Neutrophil (primary cell): Measurements from ENCODE around the gene PTGES3L.

ENCODE experiments used
- H3K27ac ChIP-seq: fragments of 200-600 bp; sonication (generic); 2 replicates; pipeline ENCODE4 v1.5.1; 2016; ENCODE audit warnings: mild to moderate bottlenecking, moderate library complexity
- H3K27me3 ChIP-seq: fragments of 200-600 bp; sonication (generic); 2 replicates; pipeline ENCODE4 v1.6.0; 2016; ENCODE audit warnings: mild to moderate bottlenecking
- H3K36me3 ChIP-seq: fragments of 200-600 bp; sonication (generic); 2 replicates; pipeline ENCODE4 v1.5.1; 2017
- H3K4me1 ChIP-seq, 2 experiments: fragments of 200-600 bp in 1 of 2; sonication (generic) in 1 of 2; 1 replicate in 1 of 2; 2 replicates in 1 of 2; pipeline versions ENCODE4 v1.5.1 to v1.6.1; 2013 to 2016; ENCODE audit warnings: low read depth in 1 of 2, low read length in 1 of 2, mild to moderate bottlenecking in 1 of 2, moderate library complexity in 1 of 2; ENCODE audit not compliant: control insufficient read depth in 1 of 2, insufficient read depth in 1 of 2
- H3K4me3 ChIP-seq, 2 experiments: fragments of 200-600 bp in 1 of 2; sonication (generic) in 1 of 2; 1 replicate in 1 of 2; 2 replicates in 1 of 2; pipeline ENCODE4 v1.5.1; 2013 to 2016; ENCODE audit warnings: low read depth in 1 of 2, low read length in 1 of 2, mild to moderate bottlenecking in 1 of 2, moderate library complexity in 1 of 2
- H3K9me3 ChIP-seq: fragments of 200-600 bp; sonication (generic); 2 replicates; pipeline ENCODE4 v1.5.1; 2016
- CTCF ChIP-seq: fragments of 200-600 bp; sonication (generic); IDR thresholded peaks from 2 replicates; pipeline ENCODE4 v1.5.1; 2016; ENCODE audit warnings: antibody characterized with exemption

The PTGES3L gene

GRCh38 chr17:43015579-43015978 lies 35.7 kb upstream of the PTGES3L start:
- TF ChIP-seq CTCF, result no peak
- Histone ChIP-seq H3K27ac (peak overlapping the region; percentile 55), H3K27me3 (no peaks in the 10 kb centered on the region), H3K9me3 (no peaks in the 10 kb centered on the region), H3K4me3 (no peak overlapping the region), H3K36me3 (peaks cover 53% of the 10 kb centered on the region), H3K4me1 (peaks cover 47 to 50% of the 10 kb centered on the region in 2 experiments)

- no peaks in the 10 kb centered on the region for H3K27me3 ChIP-seq
- TF ChIP-seq CTCF, result no peak
- peaks cover 53% of the 10 kb centered on the region for H3K36me3 ChIP-seq
- H3K9me3 ChIP-seq, result no peaks in the 10 kb centered on the region
- peaks cover 40 to 44% of the 10 kb centered on the region in 2 experiments for H3K4me1 ChIP-seq
- H3K27ac ChIP-seq, result peak overlapping the region; percentile 55
- H3K4me3 ChIP-seq, result no peak overlapping the region
Observed at GRCh38 chr17:43014649-43015542, 35.0 kb upstream of the PTGES3L start.

GRCh38 chr17:43014020-43014648 lies 34.3 kb upstream of the PTGES3L start:
- peaks cover 53% of the 10 kb centered on the region for H3K36me3 ChIP-seq
- H3K9me3 ChIP-seq, result no peaks in the 10 kb centered on the region
- H3K27me3 ChIP-seq, result no peaks in the 10 kb centered on the region
- no peak for TF ChIP-seq CTCF
- H3K4me3 ChIP-seq, result no peak overlapping the region
- H3K4me1 ChIP-seq, result peaks cover 32 to 36% of the 10 kb centered on the region in 2 experiments
- peak overlapping the region; percentile 55 for H3K27ac ChIP-seq

GRCh38 chr17:43013296-43013695 lies 33.4 kb upstream of the PTGES3L start:
- Histone ChIP-seq H3K36me3 (peaks cover 53% of the 10 kb centered on the region), H3K4me1 (peaks cover 24 to 28% of the 10 kb centered on the region in 2 experiments), H3K27ac (peak overlapping the region; percentile 55), H3K27me3 (no peaks in the 10 kb centered on the region), H3K9me3 (no peaks in the 10 kb centered on the region), H3K4me3 (no peak overlapping the region)
- TF ChIP-seq CTCF, result no peak

GRCh38 chr17:43011728-43012472 lies 32.0 kb upstream of the PTGES3L start:
- Histone ChIP-seq H3K36me3 (peaks cover 53% of the 10 kb centered on the region), H3K27ac (no peak overlapping the region), H3K4me3 (no peak overlapping the region), H3K4me1 (peaks cover 25 to 29% of the 10 kb centered on the region in 2 experiments), H3K27me3 (no peaks in the 10 kb centered on the region), H3K9me3 (no peaks in the 10 kb centered on the region)
- no peak for TF ChIP-seq CTCF
